ENCODE data around the gene CFAP74.

GRCh38 chr1:1911350-1912041 lies 92.1 kb downstream of the CFAP74 start:
- TF ChIP-seq POLR2A (IDR thresholded peaks at IDR 0.05) (no peak), CTCF (IDR thresholded peaks at IDR 0.05) (no peak)

Data from thyroid gland (tissue), 4 donors.